Esophagus mucosa (tissue), 1 donor: ENCODE results near the gene GLMN. TPM values are rescaled to one million over a fixed set of nuclear protein-coding genes. Genes with fewer than 3 reads are reported as not detected.
"Not testable (repeated sequence)": the region's sequence is repeated elsewhere in the genome, so short reads cannot be mapped to it uniquely, and the experiment has no call there.

Experiments used
- ATAC-seq: fragments of 200-7000 bp; cut with Tn5 transposase; one replicate; pipeline ENCODE4 v1.9.1; 2020
- total RNA-seq: library from RNA; stranded (reverse); gene quantifications from one replicate; pipeline ENCODE4 v1.2.4, GENCODE V29; 2023
- donor health status: DM: yes; HTN: yes; CAD: no.

GLMN gene
- total RNA-seq, 1 donor from 2014 or later, result 8.9 TPM

DNA sequence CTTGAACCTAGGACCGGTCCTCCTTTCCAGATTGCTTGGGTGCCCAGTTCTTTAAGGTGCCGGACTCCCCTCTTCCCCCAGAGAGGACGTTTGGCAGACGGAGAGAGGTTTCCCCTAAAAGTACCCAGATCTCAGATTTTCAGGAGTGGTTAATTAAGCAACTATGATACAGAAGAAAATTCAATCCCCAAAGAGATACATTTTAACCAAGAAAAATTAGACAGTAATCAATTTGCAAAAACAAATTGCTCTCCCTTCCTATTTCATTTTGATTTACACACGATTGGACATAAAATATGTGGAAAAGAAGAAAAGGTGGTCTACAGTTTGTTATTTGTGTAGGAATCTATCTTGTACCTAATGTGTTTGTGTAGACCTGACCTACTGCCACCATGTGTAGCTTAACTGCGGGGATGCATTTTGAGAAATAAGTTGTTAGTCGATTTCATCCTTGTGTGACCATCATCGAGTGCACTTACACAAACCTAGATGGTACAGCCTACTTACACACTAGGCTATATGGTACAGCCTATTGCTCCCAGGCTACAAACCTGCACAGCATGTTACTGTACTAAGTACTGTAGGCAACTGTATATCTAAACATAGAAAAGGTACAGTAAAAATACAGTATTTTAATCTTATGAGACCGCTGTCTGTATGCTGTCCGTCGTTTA is 827 bp upstream of the GLMN start:
- no peak for ATAC-seq

- ATAC-seq, result no peak
Observed at GRCh38 chr1:92298213-92298572, 594 bp downstream of the GLMN start.

DNA sequence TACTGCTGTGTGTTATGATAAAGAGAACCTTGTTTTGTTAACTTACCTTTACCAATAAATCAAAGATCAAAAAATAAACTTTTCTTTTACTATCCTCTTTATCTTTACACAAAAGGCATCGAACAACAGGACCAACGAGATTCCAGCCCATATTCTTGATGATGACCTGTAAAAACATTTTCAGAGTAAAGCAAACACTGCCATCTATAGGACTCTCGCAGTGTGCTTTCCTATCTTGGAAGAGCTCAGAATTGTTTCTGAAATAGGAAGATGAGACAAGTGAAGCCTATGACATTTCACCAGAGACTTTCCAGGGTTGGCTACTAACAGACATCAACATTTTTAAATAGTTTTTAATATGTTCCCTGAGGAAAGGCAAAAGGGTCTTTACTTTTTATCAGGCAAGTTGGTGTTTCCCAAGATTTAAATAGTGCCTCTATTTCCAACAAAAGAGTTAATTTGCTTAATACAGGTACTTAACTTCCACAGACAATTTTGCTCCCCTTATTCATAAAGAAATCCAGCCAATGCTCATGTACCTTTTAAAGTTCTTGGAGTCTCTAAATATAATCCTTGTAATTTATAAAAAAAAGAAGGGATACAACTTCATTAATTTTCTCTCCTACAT is 7.3 kb downstream of the GLMN start:
- peak; percentile 63 for ATAC-seq

GRCh38 chr1:92281411-92281810 is 17.4 kb downstream of the GLMN start:
- ATAC-seq, result not testable (repeated sequence)

DNA sequence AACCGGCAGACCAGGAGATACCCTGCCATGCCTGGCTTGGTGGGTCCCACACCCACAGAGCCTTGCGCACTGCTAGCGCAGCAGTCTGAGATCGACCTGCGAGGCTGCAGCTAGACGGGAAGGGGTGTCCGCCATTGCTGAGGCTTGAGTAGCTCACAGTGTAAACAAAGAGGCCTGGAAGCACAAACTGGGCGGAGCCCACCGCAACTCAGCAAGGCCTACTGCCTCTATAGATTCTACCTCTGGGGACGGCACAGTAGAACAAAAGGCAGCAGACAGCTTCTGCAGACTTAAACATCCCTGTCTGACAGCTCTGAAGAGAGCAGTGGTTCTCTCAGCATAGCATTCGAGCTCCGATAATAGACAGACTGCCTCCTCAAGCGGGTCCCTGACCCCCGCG is 19.0 kb downstream of the GLMN start:
- ATAC-seq, result not testable (repeated sequence)

- ATAC-seq, result no peak
Observed at GRCh38 chr1:92277105-92277723, 21.6 kb downstream of the GLMN start.

GRCh38 chr1:92276082-92276481 is 22.7 kb downstream of the GLMN start:
- no peak for ATAC-seq

- ATAC-seq, result no peak
Observed at GRCh38 chr1:92274939-92275338, 23.8 kb downstream of the GLMN start.

DNA sequence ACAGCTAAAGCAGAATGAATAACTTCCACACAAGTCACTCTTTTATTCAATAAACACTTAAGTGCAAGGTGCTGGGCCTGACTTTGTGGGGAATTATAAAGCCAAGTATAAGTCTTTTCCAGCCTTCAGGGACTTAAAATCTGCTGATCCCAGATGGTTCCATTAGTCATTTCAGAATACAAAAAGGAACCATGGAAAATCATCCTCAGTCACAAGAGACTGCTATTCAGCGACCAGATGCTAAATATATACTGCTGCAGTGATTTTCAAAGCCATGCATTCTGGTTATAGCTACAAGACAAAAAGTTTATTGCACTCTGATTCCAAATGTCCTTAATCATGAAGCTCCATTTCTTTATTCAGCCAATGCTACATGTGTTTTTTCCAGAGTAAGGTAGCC is 25.7 kb downstream of the GLMN start:
- ATAC-seq, result no peak

DNA sequence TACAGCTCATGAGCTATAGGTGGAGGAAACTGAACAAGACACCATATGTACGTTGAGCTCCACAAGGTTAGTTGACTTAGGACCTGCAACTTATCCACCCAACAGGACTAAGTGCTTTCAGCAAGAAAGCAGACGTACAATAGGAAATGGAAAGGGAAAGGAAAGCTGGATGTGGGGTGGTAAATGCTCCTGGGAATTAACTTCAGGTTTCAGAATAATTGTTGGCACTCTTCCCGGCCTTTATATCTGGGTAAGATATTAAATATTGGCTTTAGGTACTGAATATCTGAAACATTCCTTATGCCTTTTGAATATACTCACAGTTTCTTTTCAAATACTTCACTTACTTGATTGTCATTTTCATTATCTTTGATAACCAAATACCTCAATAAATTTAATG is 36.3 kb downstream of the GLMN start:
- no peak for ATAC-seq

DNA sequence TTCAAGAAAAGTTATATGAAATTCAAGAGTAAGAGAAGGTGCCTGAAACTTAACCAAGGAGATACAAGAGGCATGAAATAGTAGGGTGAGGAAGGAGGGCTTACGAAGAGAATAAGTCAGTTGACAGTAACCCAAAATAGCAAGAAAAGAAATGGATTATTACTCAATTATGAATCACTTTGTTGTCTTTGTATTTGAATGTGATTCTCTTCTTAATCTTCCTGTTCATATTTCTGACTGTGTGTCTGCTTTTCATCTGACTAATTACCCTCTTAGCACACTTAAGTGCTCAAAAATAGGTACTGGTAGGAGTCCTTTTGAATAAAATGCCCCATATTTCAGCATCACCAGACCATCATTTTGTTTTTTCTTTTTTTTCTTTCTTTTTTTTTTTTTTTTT is 39.4 kb downstream of the GLMN start:
- peak; percentile 37 for ATAC-seq

DNA sequence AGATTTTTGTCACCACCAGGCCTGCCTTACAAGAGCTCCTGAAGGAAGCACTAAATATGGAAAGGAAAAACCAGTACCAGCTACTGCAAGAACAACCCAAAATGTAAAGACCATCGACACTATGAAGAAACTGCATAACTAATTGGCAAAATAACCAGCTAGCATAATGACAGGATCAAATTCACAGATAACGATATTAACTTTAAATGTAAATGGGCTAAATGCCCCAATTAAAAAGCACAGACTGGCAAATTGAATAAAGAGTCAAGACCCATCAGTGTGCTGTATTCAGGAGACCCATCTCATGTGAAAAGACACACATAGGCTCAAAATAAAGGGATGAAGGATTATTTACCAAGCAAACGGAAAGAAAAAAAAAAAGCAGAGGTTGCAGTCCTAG is 44.1 kb downstream of the GLMN start:
- ATAC-seq, result not testable (repeated sequence)

DNA sequence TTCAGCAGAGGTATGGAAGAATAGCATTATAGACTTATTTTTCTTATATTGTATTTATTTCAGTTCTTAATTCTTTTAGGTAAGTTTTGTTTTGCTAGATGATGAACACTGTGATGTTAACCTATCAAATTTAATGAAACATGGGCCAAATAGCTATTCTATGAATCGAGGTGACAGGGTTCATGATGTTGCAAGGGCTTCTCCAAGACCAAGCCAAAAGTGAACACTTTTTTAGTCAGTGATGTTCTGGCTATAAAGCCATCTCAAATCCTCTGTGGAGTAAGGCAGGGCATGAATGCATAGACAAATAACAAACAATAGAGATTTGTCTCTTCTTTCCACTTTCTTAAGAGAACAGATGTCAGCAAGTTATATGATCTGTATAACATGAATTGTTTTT is 54.4 kb downstream of the GLMN start:
- ATAC-seq, result no peak

GRCh38 chr1:92240034-92240433 is 58.8 kb downstream of the GLMN start:
- no peak for ATAC-seq

GRCh38 chr1:92230736-92231135 is 68.1 kb downstream of the GLMN start:
- no peak for ATAC-seq

DNA sequence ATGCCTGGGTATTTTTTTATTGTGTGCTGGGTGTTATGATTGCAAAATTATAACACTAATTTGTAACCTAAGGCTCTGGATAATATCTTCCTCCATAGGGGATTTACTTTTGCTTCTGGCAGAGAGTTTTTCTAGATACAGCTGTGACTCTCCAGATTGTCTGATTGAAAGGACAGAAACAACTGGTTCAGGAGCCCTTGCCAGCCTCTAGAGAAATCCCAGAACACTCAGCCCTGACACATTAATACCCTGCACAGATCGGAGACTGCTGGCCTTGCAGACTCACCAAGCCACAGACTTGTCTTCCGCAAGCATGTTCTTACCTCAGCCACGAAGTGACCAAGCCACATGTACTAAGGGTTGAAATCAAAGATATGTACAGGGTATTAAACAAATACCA is 70.4 kb downstream of the GLMN start:
- no peak for ATAC-seq

DNA sequence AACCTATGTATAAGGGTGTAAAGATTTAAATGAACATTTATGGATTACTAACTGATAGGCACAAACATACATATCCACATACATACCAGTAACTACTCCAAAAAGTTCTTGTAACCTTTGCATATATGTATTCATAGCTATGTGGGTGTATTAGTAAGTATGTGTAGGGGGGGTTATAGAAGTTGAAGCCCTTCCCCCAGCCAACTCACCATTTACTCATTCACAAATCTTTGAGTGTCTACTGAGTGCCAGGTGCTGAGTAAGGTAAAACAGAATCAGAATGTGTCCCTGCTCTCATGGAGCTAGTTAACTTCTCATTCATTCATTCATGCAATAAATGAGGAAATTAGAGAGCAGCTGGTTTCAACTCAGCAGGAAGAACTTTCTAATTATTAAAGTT is 79.8 kb downstream of the GLMN start:
- no peak for ATAC-seq

DNA sequence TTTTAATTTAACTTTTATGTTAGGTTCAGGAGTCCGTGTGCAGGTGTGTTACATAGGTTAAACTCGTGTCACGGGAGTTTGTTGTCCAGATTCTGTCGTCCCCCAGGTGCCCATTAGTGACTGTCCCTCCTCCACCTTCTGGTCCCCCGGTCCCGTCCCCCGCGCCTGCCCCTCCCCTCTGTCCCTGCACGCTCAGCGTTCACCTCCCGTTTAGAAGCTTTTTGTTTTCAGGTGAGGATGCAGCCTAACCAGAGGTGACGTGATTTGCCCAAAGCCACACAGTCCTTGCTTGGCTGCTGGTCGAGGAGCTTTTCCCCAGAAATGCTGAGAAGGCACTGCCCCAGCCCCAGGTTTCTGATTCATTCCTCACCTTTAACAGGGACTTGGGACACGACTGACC is 80.2 kb downstream of the GLMN start:
- ATAC-seq, result no peak

DNA sequence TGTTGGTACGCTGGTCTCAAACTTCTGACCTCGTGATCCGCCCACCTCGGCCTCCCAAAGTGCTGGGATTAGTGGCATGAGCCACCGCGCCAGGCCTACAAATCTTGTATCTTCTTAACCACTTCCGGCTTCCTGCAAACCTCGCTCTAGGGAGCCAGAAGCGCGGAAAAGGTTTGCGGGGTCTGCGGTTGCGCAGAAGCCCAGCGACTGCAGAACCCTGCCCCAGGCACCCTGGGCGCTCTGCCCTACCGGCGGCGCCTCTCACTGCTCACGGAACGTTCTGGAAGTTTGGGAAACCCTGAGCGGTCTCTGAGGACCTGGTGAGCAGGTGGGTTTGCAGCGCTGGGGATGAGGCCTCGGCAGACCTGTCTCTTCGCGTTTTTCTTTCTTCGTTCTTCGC is 81.1 kb downstream of the GLMN start, which contains the start of gene C1orf146:
Gene C1orf146, plus strand, starts transcription at position 195 of the 400 bp plus-strand sequence. CDS start 13,506 bp downstream, outside the sequence.
- ATAC-seq, result no peak

DNA sequence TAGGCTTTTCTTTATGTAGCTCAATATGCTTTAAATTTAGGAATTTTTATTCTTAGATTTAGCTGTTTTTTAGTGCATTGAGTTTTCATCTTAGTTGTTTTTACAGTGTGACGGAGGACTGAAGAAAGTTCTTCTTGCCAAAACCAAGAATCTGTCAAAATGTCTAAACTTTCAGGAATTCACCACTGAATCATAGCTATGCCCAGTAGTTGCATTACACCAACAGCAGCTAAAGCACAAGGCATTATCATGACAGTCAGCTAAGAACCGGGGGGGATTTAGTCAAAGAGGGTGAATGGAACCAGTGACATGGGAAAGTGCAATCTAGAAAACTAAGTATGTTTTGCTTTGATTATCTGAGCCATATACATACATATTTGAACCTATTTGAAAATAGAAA is 87.6 kb downstream of the GLMN start:
- no peak for ATAC-seq

GRCh38 chr1:92210701-92211100 is 88.1 kb downstream of the GLMN start:
- ATAC-seq, result no peak

GRCh38 chr1:92203105-92203504 is 95.7 kb downstream of the GLMN start:
- ATAC-seq, result no peak

DNA sequence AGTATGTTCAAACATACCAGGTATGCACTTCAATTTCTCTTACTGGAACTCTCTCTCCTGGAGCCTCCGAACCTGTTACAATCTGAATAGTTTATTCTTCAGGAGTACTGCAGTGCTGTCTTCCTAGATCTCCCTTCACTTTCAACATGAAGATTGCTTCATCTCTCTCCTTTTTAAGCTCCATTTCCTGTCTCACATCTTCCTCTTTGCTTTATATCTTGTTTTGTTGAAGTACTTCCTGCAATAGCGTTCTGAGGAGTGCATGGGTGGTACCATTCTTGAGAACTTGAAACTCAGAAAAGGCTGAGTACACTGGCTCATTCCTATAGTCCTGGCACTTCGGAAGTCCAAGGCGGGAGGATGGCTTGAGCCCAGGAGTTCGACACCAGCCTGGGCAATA is 96.8 kb downstream of the GLMN start:
- ATAC-seq, result no peak
